Uterus (tissue), 2 donors: Measurements from ENCODE around the gene ADAMTSL4.

ENCODE experiments used
- CTCF ChIP-seq, 4 experiments: fragments of 200-600 bp in 2 of 4; fragments of 450-650 bp in 2 of 4; sonication (generic) in 2 of 4; IDR thresholded peaks; one replicate each; pipeline ENCODE4 v1.5.1; 2016 to 2019; ENCODE audit warnings: antibody characterized with exemption in 4 of 4, mild to moderate bottlenecking in 2 of 4, moderate library complexity in 1 of 4
- POLR2A ChIP-seq, 2 donors: fragments of 450-650 bp; IDR thresholded peaks; one replicate each; pipeline ENCODE4 v1.6.1; 2016; ENCODE audit warnings: antibody characterized with exemption in 2 of 2, mild to moderate bottlenecking in 1 of 2, moderate library complexity in 1 of 2

GRCh38 chr1:150558761-150559655, 9.8 kb downstream of the ADAMTSL4 start:
- no peak for TF ChIP-seq CTCF (IDR thresholded peaks at IDR 0.05)
- TF ChIP-seq POLR2A (IDR thresholded peaks at IDR 0.05) = peak in 1 of 2 donors; percentile 7
